SK-N-MC (cell line): ENCODE results near the gene RNF13.

Experiments
- EZH2 ChIP-seq: fragments of 200-600 bp; sonication (generic); IDR thresholded peaks from one replicate; pipeline ENCODE4 v1.6.1; 2017; ENCODE audit warnings: antibody characterized with exemption
- POLR2AphosphoS5 ChIP-seq: IDR thresholded peaks from 2 replicates; pipeline ENCODE4 v1.6.1; 2012; ENCODE audit warnings: mild to moderate bottlenecking, low read depth, low read length, borderline replicate concordance

GRCh38 chr3:149765762-149766334, 47.2 kb upstream of the RNF13 start:
- TF ChIP-seq EZH2, result no peak
- TF ChIP-seq POLR2AphosphoS5, result no peak
